ENCODE results near the gene GPR160.
A peak's percentile ranks its signal among the peaks of the same experiment; 100 is the strongest.
"Not testable (repeated sequence)": the region's sequence is repeated elsewhere in the genome, so short reads cannot be mapped to it uniquely, and the experiment has no call there.

Gene GPR160

GRCh38 chr3:170111147-170111771 is 73.5 kb downstream of the GPR160 start:
- no peak for DNase-seq (ENCODE audit: low read depth in 2 of 2)
- TF ChIP-seq, protein P1, sequence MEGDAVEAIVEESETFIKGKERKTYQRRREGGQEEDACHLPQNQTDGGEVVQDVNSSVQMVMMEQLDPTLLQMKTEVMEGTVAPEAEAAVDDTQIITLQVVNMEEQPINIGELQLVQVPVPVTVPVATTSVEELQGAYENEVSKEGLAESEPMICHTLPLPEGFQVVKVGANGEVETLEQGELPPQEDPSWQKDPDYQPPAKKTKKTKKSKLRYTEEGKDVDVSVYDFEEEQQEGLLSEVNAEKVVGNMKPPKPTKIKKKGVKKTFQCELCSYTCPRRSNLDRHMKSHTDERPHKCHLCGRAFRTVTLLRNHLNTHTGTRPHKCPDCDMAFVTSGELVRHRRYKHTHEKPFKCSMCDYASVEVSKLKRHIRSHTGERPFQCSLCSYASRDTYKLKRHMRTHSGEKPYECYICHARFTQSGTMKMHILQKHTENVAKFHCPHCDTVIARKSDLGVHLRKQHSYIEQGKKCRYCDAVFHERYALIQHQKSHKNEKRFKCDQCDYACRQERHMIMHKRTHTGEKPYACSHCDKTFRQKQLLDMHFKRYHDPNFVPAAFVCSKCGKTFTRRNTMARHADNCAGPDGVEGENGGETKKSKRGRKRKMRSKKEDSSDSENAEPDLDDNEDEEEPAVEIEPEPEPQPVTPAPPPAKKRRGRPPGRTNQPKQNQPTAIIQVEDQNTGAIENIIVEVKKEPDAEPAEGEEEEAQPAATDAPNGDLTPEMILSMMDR (IDR thresholded peaks at IDR 0.05; ENCODE audit: low read depth, low read length): no peak
- H3K4me3 ChIP-seq (replicated peaks in 1 of 2; ENCODE audit: low read depth in 2 of 2, low read length in 2 of 2): no peak overlapping the region

- H3K4me3 ChIP-seq (replicated peaks in 1 of 2; ENCODE audit: low read depth in 2 of 2, low read length in 2 of 2); DNase-seq (ENCODE audit: low read depth in 2 of 2): not testable (repeated sequence)
Measured at GRCh38 chr3:170114165-170114564, 76.4 kb downstream of the GPR160 start.

GRCh38 chr3:170117134-170117533 is 79.3 kb downstream of the GPR160 start:
- H3K4me3 ChIP-seq (replicated peaks in 1 of 2; ENCODE audit: low read depth in 2 of 2, low read length in 2 of 2): no peak overlapping the region
- TF ChIP-seq, protein P1 (IDR thresholded peaks at IDR 0.05; ENCODE audit: low read depth, low read length): peak; percentile 45
- peak; percentile 8 to 29 for DNase-seq (ENCODE audit: low read depth in 2 of 2)

GRCh38 chr3:170128259-170128976 is 90.6 kb downstream of the GPR160 start:
- H3K4me3 ChIP-seq (replicated peaks in 1 of 2; ENCODE audit: low read depth in 2 of 2, low read length in 2 of 2): no peak overlapping the region
- no peak for DNase-seq (ENCODE audit: low read depth in 2 of 2)
- TF ChIP-seq, protein P1 (IDR thresholded peaks at IDR 0.05; ENCODE audit: low read depth, low read length): no peak

- H3K4me3 ChIP-seq (replicated peaks in 1 of 2; ENCODE audit: low read depth in 2 of 2, low read length in 2 of 2): no peak overlapping the region
- TF ChIP-seq, protein P1 (IDR thresholded peaks at IDR 0.05; ENCODE audit: low read depth, low read length): no peak
- peak; percentile 13 to 51 for DNase-seq (ENCODE audit: low read depth in 2 of 2)
Measured at GRCh38 chr3:170128977-170129431, 91.2 kb downstream of the GPR160 start.

- H3K4me3 ChIP-seq (replicated peaks in 1 of 2; ENCODE audit: low read depth in 2 of 2, low read length in 2 of 2): no peak overlapping the region
- TF ChIP-seq, protein P1 (IDR thresholded peaks at IDR 0.05; ENCODE audit: low read depth, low read length): no peak
- DNase-seq (ENCODE audit: low read depth in 2 of 2): no peak
Measured at GRCh38 chr3:170130532-170130931, 92.7 kb downstream of the GPR160 start.

GRCh38 chr3:170132335-170132734 is 94.5 kb downstream of the GPR160 start:
- TF ChIP-seq, protein P1 (IDR thresholded peaks at IDR 0.05; ENCODE audit: low read depth, low read length): no peak
- peak; percentile 18 to 28 for DNase-seq (ENCODE audit: low read depth in 2 of 2)
- no peak overlapping the region for H3K4me3 ChIP-seq (replicated peaks in 1 of 2; ENCODE audit: low read depth in 2 of 2, low read length in 2 of 2)

Data from cardiac fibroblast (primary cell).